GM20000 (cell line): ENCODE measurements around the gene MAN1A2.

Source experiments
- DNase-seq: peaks from one replicate; pipeline ENCODE4 v3.0.0; 2012; ENCODE audit warnings: low spot score
- CTCF ChIP-seq: IDR thresholded peaks from 2 replicates; pipeline ENCODE4 v1.5.1; 2012; ENCODE audit warnings: mild to moderate bottlenecking, control low read depth; ENCODE audit errors: extremely low read depth, missing control alignments

MAN1A2 gene

GRCh38 chr1:117577191-117577885, 210.1 kb downstream of the MAN1A2 start:
- DNase-seq = no peak
- TF ChIP-seq CTCF = no peak

- TF ChIP-seq CTCF = no peak
- no peak for DNase-seq
Measured at GRCh38 chr1:117578466-117578865, 211.2 kb downstream of the MAN1A2 start.
